Activated gamma-delta T cell treated with Interleukin-2 at 50 U/mL for 16 hours (primary cell): ENCODE data around the gene SH2D3A.
A peak's percentile ranks its signal among the peaks of the same experiment; 100 is the strongest.

Experiments used
- DNase-seq: peaks from one replicate; pipeline ENCODE4 v3.0.0-alpha.2; 2020

Gene SH2D3A

DNA sequence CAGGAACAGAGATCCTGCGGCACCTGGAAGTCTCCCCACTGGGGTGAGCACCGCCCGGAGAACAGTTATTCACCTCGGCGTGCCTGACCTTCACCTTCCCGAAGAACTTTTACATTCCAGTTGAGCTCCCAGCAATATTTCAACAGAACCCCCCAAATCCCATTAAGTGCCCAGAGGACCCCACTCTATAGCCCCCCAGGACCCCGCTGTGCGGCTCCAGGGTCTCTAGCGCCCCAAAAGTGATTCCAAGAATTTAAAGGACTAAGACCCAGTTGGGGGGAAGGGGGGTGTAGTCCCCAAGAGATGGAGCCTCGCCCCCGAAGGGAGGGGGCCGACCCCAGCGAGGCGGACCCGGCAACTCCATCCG is 30.3 kb downstream of the SH2D3A start:
- no peak for DNase-seq

DNA sequence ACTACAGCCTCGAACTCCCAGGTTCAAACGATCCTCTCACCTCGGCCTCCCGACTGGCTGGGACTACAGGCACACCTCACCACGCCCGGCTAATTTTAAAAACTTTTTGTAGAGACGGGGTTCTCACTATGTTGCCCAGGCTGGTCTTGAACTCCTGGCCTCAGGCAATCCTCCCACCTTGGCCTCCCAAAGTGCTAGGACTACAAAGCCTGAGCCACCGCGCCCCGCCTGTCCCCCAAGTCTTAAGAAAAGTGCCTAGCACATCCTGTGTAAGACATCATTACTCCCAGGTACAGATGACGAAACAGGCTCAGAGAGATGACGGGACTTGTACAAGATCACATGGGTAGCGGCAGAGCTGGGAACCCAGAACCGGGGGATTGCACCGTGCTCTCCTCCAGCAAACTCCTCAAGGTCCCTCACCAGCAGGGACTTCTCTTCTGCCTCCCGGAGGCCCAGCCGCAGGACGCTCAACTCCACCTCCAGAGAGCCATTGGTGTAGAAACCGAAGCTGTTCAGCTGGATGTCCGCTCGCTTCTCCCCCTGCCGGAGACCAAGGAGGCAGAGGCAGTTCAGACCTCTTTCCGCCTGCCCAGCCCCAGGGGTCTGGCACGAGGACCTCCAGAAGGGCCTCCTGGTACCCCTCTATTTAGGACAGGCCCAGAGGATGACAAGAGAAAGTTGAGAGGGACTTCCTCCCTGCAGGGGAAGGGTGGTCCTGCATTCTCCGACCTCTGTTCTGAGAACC is 30.9 kb downstream of the SH2D3A start:
- peak; percentile 58 for DNase-seq

DNA sequence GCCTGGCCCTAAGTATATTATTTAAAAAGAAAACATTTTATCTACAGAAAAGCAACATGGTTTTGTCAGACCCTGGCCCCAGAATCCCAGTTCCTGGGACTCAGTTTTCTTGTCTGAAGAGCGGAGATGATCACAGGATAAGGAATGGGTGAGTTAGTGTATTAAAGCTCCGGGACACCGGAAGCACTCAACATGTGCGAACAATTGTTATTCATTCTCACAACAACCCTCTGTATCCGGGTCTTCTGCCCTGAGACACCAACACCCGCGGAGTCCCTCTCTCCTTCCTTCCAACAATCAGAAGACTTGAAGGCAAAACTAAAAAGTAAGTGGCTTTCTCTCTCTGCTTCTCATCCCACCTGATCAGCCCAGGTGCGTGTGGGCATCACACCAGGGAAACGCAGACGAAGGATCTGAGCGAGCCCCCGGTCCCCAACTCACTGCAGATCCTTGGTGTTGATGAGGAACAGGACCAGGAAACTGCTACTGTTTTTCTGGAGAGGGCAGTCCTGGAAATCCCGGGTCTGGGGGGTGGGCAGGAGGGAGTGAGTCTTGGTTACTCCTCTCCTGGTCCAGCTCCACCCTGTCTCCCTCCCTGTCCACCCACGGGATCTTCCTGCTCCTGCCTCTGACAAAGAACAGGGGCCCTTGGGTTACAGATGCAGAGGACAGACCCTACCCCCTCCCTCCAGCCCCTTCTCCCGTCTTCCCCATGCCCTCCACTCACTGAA is 31.9 kb downstream of the SH2D3A start:
- DNase-seq, result no peak

DNA sequence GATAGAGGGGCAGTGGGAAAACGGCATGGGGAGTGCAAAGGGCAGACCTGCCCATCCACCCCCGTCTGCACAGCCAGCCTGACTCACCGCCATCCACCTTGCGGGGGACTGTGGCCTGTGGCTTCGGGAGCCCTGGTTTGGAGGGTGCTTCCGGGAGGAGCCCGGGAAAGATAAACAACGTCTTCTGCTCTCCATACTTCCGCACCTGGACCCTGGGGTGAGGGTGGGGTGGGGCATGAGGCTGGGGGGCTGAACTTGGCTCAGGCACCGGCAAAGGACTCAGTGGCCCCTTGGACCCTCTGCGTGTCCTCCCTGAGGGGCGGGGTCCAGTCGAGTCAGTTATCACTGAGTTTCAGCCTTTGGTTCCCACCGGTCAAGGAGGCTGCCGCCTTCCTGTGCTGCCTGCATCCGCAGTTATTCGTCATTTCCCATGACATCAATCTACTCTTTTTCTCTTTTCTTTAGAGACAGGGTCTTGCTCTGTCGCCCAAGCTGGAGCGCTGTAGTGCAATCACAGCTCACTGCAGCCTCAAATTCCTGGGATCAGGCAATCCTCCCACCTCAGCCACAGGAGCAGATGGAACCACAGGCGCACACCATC is 33.0 kb downstream of the SH2D3A start:
- no peak for DNase-seq

DNA sequence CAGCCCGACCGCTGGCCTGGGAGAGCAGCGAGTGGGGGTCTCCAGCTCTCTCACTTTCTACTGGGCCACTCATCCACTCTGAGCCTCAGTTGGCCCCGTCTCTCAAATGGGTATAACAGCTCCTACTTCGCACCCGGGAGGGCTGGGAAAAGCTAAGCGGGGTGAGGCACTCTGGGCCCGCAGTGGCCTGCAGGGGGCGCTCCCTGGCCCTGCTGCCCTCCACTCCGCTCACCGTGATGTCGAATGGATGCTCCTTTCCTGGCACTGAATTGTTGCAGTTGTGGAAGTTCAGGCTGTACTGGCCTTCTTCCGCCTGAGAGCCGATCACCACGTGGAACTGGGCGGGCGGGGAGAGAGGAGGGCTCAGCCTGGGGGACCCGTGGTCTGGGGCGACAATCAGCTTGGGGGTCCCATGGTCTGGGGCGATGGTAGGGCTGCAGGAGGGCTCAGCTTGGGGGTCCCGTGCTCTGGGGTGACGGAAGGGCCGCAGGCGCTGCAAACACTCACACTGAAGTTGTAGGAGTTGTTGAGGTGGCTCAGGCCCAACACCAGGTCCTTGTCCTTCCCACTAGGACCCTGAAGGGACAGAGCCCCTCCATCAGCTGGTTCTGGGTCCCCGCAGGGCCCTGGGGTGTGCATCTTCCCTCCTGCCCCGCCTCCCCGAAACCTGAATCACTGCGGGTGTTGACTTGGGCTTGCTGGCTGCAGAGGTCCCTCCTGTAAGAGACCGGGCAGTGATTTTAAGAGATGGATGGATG is 33.7 kb downstream of the SH2D3A start:
- DNase-seq, result no peak

DNA sequence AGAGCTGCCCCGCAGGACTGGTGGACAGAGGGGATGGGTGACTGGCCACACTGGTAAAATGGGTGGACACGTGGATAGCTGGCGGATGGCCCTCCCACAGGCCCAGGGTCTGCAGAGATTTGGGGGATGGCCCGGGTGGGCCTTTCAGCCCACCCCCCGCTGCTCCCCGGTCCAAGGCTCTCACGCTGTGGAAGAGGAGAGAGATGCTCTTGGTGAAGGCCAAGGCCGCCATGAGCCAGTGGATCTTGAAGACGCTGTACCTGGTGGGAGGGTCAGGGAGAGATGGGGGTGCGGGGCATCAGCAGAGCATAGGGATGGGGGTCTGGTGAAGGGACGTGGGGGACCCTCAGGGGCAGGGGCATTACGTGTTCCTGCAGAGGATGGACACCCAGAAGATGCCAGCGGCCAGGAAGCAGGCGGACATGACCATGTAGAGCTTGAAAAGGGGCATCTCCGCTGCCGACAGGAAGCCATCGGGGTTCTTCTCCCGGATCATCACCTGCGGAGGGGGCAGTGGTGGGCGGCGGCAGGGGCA is 34.4 kb downstream of the SH2D3A start:
- DNase-seq, result no peak

DNA sequence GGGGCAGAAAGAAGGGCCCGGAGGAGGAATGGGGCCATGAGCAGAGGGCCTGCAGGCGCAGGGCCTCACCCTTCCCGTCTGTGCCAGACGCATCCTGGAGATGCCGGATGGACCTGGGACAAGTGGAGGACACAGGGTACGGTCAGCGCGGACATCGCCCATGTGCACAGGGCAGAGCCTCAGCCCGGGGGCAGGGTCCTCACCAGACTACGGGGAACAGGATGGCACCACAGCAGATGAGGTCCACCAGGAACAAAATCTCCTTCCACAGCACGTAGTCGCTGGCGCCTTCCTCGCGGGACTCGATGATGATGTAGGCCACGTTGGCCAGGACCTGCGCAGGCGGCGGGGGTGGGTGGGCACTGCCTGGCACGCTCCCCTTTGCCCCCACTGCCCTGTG is 35.4 kb downstream of the SH2D3A start:
- no peak for DNase-seq

DNA sequence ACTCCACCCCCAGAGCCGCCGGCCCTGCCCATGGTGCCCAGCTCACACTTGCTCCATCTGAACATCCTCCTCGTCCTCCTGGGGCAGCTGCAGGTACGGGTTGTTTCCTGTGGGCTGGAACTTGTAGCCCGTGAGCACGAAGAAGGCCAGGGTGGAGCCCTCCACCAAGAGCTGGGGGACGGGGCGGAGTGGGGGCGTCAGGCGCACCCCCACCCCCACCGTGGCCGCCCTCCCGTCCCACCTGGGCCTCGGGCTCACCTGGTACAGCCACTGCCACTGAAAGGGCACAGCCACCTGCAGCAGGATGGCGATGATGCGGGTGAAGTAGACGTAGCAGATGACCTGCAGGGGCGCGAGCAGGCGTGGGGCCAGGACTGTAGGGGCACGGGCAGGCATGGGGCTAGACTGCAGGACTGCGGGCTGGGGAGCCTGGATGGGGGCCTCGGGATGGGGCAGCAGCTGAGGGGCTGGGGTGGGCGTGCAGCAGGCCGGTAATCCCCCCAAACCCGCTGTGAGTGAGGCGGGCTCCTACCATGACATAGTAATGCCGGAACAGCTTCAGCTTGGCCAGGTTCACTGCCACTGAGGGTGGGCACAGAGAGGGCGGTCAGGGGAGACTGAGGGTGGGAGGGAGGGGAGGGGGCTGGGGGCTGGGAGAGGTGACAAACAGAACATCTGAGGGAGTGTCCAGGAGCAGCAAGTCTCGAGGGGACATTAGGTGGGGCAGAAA is 36.1 kb downstream of the SH2D3A start:
- no peak for DNase-seq

DNA sequence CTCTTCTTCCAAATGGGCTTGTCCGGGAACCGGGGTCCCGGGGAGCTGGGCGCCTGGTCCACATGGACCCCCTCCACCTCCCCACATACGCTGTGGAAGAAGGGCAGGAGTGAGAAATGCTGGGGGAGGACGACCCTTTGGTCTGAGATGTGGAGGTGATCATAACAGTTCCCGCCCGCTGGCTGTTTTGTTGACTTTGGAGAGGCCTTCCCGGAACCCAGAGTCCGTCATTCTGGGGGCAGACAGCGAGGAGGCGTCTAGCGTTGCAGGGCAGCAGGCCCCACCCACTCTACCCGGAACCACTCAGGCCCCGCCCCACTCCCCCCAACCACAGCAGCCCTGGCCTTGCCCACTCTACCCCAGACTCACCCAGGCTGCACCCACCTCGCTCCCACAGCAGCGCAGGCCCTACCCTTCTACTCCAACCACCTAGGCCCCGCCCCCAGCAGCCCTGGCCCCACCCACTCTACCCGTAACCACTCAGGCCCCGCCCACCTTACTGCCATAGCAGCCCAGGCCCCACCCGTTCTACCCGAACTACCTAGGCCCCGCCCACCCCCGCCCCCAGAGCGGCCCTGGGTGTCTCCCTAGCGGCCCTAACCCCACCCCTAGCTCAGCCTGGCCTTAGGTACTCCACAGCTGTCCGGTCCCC is 37.0 kb downstream of the SH2D3A start:
- no peak for DNase-seq

DNA sequence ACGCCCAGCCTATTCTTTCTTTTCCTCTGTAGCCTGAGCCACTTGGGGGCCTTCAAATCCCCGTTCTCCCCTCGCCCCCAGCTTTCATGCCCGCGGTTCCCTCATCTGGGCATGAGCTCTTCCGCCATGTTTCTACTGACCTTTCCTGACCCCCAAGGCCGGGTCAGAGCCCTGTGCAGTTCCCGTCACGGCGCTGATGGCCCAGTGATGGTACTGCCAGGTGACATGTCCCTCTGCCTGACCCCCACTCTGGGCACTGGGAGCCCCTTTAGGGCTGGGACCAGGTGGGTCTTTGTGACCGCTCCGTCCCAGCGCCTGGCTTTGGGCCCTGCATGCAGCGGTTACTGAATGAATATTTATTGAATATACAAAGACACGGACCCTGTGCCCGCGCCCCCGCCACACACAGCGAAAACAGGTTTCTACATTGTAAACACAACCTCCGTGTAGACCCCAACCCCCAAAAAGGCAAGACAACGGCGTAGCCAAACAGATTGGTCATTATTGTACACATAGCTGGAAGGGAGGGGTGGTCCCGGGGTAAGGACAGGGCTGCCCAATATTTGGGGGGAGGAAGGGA is 37.6 kb downstream of the SH2D3A start:
- DNase-seq, result no peak

DNA sequence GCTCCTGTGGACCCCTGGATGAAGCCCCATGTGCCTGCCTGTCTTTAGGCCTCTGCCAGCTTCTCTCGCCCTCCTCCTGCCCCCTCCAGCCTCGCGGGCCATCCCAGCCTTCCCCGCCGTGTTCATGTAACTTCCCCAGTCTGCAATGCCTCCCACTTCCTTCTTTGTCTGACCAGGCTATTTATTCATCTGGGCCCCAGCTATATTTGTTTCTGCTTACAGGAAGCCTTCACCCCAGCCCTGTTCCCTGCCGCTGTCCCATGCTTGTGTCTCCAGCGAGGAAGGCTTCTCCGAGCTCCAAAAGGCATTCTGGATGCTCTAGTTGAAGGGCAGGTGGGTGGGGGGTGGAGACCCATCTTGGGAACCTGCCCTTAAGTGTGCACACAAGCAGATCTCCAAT is 38.9 kb downstream of the SH2D3A start:
- no peak for DNase-seq

DNA sequence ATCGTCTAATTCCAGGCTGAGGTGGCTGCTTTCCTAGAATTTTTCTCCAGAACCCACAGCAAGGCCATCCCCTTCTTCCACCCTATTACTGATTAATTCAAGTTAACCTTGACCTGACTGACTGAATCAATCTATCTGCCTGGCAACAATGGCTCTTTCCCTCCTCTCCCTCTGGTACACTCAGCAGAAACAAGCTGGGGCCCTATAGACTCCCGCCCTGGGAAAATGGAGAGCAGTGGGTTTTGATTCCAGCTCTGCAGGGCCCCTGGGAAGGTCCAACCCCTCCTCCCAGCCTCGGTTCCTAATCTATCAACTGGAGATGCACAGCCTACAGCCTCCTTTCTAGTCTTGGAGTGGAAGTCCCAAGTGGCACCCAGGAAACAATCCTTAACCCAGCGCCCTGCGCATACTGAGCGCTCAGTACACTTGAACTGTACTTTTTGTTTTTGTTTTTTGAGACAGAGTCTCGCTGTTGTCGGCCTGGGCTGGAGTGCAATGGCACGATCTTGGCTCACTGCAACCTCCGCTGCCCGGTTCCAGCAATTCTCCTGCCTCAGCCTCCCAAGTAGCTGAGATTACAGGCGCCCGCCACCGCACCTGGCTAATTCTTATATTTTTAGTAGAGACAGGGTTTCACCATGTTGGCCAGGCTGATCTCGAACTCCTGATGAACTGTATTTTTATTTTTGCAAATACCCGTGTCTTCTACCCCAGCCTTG is 41.6 kb downstream of the SH2D3A start:
- DNase-seq, result no peak

DNA sequence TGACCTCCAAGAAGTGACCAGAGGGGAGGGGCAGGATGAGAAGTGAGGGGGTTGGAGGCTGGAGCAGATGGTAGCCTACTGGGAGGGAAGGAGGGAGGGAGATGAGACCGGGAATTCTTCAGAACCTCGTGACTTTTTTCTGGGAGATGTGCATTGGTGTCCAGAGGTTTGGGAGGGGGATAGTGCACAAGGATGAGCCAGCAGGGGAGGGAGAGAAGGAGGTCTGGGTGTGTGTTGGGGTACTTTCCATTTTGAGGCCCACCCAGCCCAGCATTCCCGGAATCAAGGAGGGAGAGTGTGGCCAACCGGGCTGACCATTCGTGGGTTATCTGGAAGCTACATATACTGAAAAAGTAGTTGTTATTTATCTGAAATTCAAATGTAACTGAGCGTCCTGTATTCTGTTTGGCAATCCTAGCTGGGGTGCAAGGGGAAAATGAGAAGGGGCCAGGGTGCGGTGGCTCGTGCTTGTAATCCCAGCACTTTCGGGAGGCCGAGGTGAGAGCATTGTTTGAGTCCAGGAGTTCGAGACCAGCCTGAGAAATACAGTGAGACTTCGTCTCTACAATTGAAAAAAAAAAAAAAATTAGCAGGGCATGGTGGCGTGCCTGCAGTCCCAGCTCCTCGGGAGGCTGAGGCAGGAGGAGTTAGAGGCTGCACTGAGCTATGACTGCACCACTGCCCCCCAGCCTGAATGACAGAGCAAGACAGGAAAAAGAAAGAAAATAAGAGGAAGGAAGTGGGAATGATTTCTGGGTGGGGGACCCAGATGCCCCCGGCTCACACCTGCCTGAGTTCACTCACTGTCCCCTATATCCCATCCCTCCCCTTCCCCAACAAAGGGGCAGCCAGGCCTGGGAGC is 42.4 kb downstream of the SH2D3A start:
- DNase-seq, result no peak

DNA sequence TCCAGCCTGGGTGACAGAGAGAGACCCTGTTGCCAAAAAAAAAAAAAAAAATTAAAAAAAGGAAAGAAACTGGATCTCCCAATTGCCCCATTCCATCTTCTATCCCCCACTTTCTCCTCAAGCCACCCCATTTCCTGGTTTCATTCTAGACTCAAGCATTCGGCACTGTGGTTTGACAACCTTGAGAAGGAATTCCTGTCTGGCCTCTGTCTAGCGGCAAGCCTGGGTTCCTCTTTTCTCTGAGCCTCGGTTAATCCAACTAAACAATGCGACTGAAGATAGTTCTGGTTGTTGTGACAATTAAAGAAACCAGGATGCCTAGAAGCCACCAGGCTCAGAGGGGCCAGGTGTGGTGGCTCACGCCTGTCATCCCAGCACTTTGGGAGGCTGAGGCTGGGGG is 43.5 kb downstream of the SH2D3A start:
- no peak for DNase-seq

DNA sequence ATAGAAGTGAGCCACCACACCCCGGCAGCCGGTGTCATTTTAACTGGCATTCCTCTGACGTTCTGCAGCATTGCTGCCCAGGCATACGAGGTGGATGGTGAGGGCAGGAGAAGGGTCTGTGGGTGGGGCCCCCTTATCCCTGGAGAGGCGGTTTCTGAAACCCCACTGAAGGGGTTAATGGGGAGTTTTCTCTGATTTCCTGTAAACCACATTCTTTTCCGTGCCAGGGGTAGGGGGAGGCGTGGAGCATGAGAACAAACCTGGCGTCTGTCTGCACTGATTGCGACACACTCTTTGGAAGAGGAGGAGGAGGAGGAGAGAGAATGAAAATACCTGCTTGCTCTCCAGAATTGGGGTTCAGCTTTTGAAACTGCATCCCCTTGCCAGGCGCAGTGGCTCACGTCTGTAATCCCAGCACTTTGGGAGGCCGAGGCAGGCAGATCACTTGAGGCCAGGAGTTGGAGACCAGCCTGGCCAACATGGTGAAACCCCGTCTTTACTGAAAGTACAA is 44.1 kb downstream of the SH2D3A start:
- DNase-seq, result no peak

DNA sequence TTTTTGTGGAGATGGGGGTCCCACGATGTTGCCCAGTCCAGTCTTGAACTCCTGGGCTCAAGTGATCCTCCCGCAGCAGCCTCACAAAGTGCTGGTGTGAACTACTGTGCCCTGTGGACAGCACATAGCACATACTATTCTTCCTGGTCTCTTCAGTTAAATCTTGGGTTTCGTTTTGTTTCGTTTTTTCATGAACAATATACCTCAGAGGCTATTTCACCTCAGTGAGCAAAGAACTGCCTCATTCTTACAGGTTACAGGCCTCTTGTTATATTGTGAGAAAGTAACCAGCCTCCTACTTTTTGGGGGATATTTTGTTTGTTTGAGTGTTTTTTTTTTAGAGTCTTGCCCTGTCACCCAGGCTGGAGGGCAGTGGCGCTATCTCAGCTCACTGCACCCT is 45.5 kb downstream of the SH2D3A start:
- no peak for DNase-seq

DNA sequence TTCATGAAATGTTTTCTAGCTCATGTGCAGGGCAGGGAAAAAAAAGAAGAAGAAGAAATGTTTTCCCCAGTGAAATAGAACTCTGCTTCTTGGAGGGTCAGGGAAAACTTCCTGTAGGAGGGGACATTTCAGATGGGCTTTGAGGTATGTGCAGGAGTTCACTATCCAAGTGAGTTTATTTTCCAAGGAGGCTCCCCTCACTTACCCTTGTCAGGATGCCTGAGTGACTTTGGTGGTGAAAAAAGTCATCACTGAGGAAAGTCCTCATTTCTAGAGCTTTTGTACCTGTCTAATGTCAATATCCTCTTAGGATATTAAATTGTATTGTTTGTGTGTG is 46.1 kb downstream of the SH2D3A start:
- DNase-seq, result no peak

DNA sequence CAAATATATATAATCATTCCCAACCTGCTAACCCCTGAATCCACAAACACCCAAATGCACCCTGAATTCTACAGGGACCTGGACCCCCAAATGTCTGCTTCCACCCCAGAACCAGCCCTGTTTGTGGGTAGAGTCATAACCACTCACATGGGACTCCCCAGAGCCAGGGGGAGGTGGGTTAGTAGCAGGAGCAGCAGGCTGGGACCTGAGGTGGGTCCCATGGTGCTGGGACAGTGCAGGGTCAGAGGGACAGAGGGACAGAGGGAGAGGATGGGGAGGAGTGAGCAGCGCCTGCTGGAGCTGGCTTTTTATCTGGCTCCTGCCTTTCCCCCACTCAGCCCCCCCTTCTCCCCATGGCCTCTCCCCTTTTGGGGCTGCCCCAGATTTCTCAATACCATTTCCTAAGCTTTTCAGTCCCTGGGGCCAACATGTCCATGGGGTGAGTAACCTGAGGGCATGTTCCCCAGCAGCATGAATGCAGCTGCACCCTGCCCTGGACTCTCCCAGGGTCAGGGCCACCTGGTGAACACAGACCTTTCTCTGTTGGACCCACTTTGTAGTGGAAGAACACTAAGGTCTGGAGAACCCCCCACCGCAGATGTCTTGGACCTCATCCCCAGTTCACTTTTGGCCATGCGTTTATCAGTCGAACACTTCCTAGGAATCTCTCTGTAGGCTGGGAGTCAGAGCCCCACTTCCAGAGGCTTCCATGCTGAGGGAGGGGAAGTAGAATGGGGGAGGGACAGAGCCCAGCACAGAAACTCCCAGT is 46.7 kb downstream of the SH2D3A start, which contains the start of gene C3:
C3 (minus strand) TSS at position 282 of the 769 bp plus-strand sequence; CDS start at position 221, 61 bp downstream.
- DNase-seq, result no peak

DNA sequence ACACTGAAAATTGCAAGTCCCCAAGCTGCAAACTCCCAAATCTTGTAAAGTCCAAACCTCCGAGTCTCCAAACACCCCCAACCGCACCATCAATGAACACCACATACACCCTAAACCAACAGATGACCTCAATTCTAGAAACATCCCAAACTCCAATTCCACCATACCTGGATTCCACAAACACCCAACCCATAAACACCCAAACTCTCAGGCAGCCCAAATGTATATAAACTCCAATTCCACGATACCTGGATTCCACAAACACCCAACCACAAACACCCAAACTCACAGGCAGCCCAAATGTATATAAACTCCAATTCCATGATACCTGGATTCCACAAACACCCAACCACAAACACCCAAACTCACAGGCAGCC is 47.3 kb downstream of the SH2D3A start:
- no peak for DNase-seq
